Measurements from ENCODE around the gene SART3.

DNA sequence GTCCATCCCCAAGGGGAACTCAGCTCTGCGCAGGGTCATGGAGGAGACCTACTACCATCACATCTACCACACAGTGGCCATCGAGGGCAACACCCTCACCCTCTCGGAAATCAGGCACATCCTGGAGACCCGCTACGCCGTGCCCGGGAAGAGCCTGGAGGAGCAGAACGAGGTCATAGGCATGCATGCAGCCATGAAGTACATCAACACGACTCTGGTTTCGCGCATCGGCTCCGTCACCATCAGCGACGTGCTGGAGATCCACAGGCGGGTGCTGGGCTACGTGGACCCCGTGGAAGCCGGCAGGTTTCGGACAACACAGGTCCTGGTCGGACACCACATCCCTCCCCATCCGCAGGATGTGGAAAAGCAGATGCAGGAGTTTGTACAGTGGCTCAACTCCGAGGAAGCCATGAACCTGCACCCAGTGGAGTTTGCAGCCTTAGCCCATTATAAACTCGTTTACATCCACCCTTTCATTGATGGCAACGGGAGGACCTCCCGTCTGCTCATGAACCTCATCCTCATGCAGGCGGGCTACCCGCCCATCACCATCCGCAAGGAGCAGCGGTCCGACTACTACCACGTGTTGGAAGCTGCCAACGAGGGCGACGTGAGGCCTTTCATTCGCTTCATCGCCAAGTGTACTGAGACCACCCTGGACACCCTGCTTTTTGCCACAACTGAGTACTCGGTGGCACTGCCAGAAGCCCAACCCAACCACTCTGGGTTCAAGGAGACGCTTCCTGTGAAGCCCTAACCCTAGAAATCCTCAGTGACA, 42.1 kb downstream of the SART3 start:
- TF ChIP-seq, protein P1, sequence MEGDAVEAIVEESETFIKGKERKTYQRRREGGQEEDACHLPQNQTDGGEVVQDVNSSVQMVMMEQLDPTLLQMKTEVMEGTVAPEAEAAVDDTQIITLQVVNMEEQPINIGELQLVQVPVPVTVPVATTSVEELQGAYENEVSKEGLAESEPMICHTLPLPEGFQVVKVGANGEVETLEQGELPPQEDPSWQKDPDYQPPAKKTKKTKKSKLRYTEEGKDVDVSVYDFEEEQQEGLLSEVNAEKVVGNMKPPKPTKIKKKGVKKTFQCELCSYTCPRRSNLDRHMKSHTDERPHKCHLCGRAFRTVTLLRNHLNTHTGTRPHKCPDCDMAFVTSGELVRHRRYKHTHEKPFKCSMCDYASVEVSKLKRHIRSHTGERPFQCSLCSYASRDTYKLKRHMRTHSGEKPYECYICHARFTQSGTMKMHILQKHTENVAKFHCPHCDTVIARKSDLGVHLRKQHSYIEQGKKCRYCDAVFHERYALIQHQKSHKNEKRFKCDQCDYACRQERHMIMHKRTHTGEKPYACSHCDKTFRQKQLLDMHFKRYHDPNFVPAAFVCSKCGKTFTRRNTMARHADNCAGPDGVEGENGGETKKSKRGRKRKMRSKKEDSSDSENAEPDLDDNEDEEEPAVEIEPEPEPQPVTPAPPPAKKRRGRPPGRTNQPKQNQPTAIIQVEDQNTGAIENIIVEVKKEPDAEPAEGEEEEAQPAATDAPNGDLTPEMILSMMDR (IDR thresholded peaks at IDR 0.05) = no peak
- TF ChIP-seq POLR2A (IDR thresholded peaks at IDR 0.05) = no peak

All from Peyer's patch (tissue), 4 donors.